Epithelial cell of esophagus (primary cell): ENCODE data around the gene PBXIP1.

ENCODE experiments used
- DNase-seq: peaks from one replicate; pipeline ENCODE4 v3.0.0; 2010; ENCODE audit warnings: low read depth
- H3K4me3 ChIP-seq: 2 replicates; pipeline ENCODE4 v1.5.1; 2011; ENCODE audit warnings: mild to moderate bottlenecking, low read length, control low read depth
- TF ChIP-seq, protein P1 (sequence below): IDR thresholded peaks from 2 replicates; pipeline ENCODE4 v1.5.1; 2011; ENCODE audit warnings: low read depth, mild to moderate bottlenecking, low read length, control low read depth, inconsistent platforms; ENCODE audit not compliant: insufficient read depth; ENCODE audit errors: missing control alignments

PBXIP1 gene

GRCh38 chr1:154951901-154952657, 3.8 kb downstream of the PBXIP1 start:
- DNase-seq = no peak
- H3K4me3 ChIP-seq = no peak overlapping the region
- TF ChIP-seq, protein P1, sequence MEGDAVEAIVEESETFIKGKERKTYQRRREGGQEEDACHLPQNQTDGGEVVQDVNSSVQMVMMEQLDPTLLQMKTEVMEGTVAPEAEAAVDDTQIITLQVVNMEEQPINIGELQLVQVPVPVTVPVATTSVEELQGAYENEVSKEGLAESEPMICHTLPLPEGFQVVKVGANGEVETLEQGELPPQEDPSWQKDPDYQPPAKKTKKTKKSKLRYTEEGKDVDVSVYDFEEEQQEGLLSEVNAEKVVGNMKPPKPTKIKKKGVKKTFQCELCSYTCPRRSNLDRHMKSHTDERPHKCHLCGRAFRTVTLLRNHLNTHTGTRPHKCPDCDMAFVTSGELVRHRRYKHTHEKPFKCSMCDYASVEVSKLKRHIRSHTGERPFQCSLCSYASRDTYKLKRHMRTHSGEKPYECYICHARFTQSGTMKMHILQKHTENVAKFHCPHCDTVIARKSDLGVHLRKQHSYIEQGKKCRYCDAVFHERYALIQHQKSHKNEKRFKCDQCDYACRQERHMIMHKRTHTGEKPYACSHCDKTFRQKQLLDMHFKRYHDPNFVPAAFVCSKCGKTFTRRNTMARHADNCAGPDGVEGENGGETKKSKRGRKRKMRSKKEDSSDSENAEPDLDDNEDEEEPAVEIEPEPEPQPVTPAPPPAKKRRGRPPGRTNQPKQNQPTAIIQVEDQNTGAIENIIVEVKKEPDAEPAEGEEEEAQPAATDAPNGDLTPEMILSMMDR = no peak

DNA sequence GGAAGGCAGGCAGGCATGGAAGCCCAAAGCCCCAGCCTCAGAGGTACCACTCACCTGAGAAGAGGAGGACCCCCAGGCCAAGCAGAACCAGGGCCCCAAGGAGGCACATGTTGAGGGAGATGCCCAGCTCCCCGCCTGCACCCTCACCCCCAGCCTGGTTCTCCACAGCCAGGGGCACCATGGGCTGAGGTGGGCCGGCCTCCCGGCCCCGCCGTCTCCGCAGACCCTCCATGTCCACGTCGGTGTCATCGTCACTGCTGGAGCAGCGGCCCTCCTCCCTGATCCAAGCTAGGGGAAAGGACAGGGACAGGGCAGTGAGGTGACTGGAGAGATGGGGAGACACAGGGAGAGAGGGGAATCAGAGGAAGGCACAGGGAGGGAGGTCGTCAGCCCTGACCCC, 7.8 kb downstream of the PBXIP1 start:
- no peak overlapping the region for H3K4me3 ChIP-seq
- no peak for DNase-seq
- TF ChIP-seq, protein P1 = no peak

DNA sequence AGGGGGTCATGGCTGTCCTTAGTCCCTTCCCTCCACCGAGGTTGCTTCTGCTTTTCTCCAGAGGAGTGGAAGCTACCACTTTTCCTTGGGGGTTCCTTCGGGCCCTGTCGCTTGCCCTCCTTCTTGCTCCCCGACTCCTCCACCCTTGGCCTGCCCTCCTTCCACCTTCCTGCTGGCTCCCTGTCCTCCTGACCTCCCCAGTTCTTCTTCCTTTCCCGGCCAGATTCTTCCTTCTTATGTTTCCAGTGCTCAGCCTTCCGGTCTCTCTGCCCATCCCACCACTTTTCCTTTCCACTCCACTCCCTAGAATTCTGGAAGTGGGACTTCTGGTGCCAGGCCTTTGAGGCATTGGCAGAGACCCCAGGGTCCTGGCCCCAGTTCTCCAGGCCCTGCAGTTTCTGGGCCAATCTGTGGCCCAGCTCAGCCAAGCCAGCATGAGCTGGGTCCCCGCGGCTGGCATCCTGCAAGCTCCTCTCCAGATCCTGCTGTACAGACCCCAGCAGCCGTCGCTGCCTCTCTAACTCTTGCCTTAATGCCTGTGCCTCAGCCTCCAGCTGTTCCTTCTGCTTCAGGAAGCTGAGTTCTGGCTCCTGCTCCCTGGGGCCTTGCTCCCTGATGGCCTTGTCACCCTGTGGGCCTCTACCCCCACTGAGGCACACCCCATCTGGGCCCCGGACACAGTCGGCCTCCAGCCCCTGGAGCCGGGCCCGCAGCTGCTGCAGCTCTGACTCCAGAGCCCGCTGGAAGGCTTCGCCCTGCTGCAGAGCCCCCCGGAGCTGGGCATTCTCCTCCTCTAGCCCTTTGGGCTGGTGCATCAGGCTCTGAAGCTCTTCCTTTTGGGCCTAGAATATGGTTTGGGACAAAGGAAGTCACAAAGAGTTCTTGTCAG, 9.7 kb downstream of the PBXIP1 start:
- no peak for DNase-seq
- TF ChIP-seq, protein P1 = no peak
- H3K4me3 ChIP-seq = no peak overlapping the region

GRCh38 chr1:154945160-154945961, 10.5 kb downstream of the PBXIP1 start:
- no peak for DNase-seq
- no peak overlapping the region for H3K4me3 ChIP-seq
- TF ChIP-seq, protein P1 = no peak

DNA sequence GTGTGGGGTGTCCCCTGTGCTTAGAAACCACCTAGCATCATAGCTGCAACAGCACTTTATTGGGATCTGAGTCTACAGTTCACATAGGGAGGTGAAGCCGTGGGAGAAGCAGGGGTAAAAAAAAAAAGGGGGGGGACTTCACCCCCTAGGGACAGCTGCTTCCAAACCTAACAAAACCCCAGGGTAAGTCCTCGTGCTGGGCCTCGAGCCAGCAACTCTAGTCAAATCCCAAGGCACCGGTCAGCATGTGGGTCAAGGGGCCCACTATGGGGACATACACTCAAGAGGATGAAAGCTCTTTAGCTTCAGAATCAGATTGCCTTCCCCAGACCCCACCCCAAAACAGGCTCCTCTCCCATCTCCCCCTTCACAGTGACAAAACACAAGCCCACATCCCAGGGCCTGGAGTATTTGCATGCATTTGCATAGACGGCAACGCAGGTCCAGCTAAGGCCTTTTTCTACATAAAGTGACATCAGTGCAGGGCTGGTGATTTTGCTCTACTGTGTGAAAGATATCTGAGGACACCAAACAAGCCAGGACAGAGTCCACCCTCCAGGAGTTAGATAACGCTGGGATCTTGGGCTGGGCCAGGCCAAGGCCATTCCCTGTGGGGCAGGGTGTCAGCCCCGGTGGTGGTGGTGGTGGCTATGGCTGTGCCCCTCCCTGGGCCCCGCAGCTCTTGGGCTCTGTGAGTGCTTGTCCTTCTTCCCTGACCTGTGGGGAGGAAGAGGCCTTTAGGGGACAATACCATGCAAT, 11.3 kb downstream of the PBXIP1 start:
- no peak for DNase-seq
- H3K4me3 ChIP-seq = no peak overlapping the region
- TF ChIP-seq, protein P1 = no peak
